Stimulated activated naive B cell treated with anti-CD40 and anti-IgM and Interleukin-4, amounts not matched to agents 10 μg/mL and 1 μg/mL and 100 μg/mL, for 72 hours (primary cell): ENCODE data around the gene ZNF592.
"Not testable (repeated sequence)": the region's sequence is repeated elsewhere in the genome, so short reads cannot be mapped to it uniquely, and the experiment has no call there.

Experiments
- ATAC-seq, 2 donors: fragments of 150-1000 bp; cut with Tn5 transposase; replicated peaks; 2 replicates each; pipeline ENCODE4 v1.10.0; 2021; ENCODE audit warnings: moderate library complexity in 1 of 2
- DNase-seq: peaks from one replicate; pipeline ENCODE4 v3.0.0; 2021
- H3K27ac Mint-ChIP-seq: one replicate; pipeline ENCODE4 v1.8.0; 2022; ENCODE audit warnings: mild to moderate bottlenecking, mixed read lengths
- H3K27me3 Mint-ChIP-seq, 2 donors: one replicate each; pipeline ENCODE4 v1.8.0; 2022; ENCODE audit warnings: mixed read lengths in 2 of 2
- H3K36me3 Mint-ChIP-seq, 2 donors: one replicate each; pipeline ENCODE4 v1.8.0; 2022; ENCODE audit warnings: mixed read lengths in 2 of 2, mild to moderate bottlenecking in 1 of 2
- H3K4me1 Mint-ChIP-seq, 2 donors: one replicate each; pipeline ENCODE4 v1.8.0; 2022; ENCODE audit warnings: mixed read lengths in 2 of 2, mild to moderate bottlenecking in 1 of 2
- H3K4me3 Mint-ChIP-seq, 2 donors: one replicate each; pipeline ENCODE4 v1.8.0; 2022; ENCODE audit warnings: mild to moderate bottlenecking in 2 of 2, mixed read lengths in 2 of 2, moderate library complexity in 1 of 2
- H3K9me3 Mint-ChIP-seq, 2 donors: one replicate each; pipeline ENCODE4 v1.8.0; 2022; ENCODE audit warnings: mixed read lengths in 2 of 2, mild to moderate bottlenecking in 1 of 2

Gene ZNF592

DNA sequence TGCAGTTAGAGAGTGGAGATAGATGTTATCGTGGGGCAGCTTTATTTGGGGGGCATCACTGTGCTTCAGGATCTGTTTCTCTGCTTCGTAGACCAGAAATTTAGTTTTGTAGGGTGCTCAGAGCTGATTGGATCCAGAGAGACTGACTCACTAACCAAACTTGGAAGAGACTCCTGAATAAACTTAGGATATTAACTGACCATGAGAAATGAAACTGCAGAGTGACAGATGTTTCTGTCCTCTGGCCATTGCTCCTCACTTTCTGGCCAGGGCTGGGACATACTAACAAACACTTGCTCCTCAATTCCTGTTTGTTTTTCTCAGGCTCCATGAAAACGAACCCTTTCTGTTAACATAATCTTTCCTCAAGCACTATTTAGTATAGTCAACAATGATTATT, 4.3 kb downstream of the ZNF592 start:
- H3K36me3 Mint-ChIP-seq: peaks cover 20 to 41% of the 10 kb centered on the region in 2 donors
- H3K4me3 Mint-ChIP-seq: no peak overlapping the region
- DNase-seq (no peak), ATAC-seq (no peak)
- H3K9me3 Mint-ChIP-seq: no peaks in the 10 kb centered on the region
- H3K27me3 Mint-ChIP-seq: no peaks in the 10 kb centered on the region
- H3K4me1 Mint-ChIP-seq: peaks cover 33 to 69% of the 10 kb centered on the region in 2 donors
- H3K27ac Mint-ChIP-seq: no peak overlapping the region

DNA sequence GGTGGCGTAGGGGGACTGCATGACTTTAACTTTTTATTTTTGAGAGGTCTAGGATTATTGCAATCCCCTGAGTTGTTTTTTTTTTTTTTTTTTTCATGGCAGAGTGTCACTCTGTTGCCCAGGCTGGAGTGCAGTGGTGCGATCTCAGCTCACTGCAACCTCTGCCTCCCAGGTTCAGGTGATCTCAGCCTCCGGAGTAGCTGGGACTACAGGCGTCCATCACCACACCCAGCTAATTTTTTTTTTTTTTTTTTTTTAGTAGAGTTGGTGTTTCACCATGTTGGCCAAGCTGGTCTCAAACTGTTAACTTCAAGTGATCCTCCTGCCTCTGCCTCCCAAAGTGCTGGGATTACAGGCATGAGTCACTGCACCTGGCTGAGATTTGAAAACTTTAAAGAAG, 6.5 kb downstream of the ZNF592 start:
- H3K4me3 Mint-ChIP-seq, H3K27ac Mint-ChIP-seq, H3K27me3 Mint-ChIP-seq, H3K9me3 Mint-ChIP-seq, DNase-seq, ATAC-seq: not testable (repeated sequence)
- peaks cover 17 to 39% of the 10 kb centered on the region in 2 donors for H3K36me3 Mint-ChIP-seq
- peaks cover 36 to 60% of the 10 kb centered on the region in 2 donors for H3K4me1 Mint-ChIP-seq

- no peak for DNase-seq
- H3K27me3 Mint-ChIP-seq: no peaks in the 10 kb centered on the region
- no peak overlapping the region for H3K4me3 Mint-ChIP-seq
- no peaks in the 10 kb centered on the region for H3K9me3 Mint-ChIP-seq
- peaks cover 17 to 34% of the 10 kb centered on the region in 2 donors for H3K36me3 Mint-ChIP-seq
- no peak for ATAC-seq
- H3K27ac Mint-ChIP-seq: peak overlapping the region; percentile 57
- H3K4me1 Mint-ChIP-seq: peaks cover 30 to 51% of the 10 kb centered on the region in 2 donors
These were observed 7.5 kb downstream of the ZNF592 start for GRCh38 chr15:84755736-84756527.

DNA sequence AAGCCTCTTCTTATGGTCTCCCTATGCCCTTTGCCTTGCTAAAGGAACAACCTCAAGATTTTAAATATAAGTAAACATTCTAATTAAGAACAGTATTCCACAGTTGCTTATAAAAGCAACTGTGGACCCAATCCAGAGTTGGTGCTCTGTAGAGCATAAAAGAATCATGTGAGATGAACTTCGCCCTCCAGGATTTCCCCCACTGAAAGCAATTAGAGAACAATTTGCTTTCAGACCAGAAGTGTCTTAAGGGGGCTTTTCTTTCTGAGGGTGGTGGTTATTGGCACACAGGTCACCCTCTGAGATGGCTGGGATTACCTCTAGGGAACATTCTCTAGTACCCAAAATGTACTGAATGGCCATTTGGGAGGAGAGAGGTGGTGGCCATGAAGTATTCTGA, 10.6 kb downstream of the ZNF592 start:
- ATAC-seq (peak in 1 of 2 donors; percentile 65), DNase-seq (no peak)
- Mint-ChIP-seq H3K4me3 (peak overlapping the region in 1 of 2 donors; percentile 11), H3K36me3 (peaks cover 5 to 16% of the 10 kb centered on the region in 2 donors), H3K4me1 (peaks cover 22 to 27% of the 10 kb centered on the region in 2 donors), H3K9me3 (no peaks in the 10 kb centered on the region), H3K27ac (peak overlapping the region; percentile 80), H3K27me3 (no peaks in the 10 kb centered on the region)

DNA sequence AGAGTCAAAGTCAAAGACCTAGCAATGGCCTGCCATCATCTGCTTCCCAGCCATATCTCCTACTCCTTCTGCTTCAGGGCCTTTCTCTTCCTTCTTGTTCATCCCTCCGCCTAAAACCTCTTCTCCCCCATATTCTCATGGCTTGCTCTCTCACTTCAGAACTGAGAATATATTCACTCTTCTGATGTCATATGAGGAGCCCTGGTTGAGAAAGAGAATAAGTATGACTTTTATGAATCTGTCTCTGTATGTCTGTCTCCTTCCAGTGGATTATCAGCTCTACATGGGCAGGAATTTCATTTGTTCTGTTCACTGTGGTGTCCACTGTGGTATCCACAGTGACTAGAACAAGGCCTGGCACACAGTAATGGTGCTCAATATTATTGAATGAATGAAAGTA, 11.8 kb downstream of the ZNF592 start:
- Mint-ChIP-seq H3K36me3 (peaks cover 4 to 20% of the 10 kb centered on the region in 2 donors), H3K27me3 (no peaks in the 10 kb centered on the region), H3K4me1 (peaks cover 18 to 30% of the 10 kb centered on the region in 2 donors), H3K9me3 (no peaks in the 10 kb centered on the region), H3K27ac (no peak overlapping the region), H3K4me3 (no peak overlapping the region)
- ATAC-seq: no peak
- no peak for DNase-seq

- ATAC-seq (peak; percentile 62 to 81), DNase-seq (no peak)
- H3K9me3 Mint-ChIP-seq: no peaks in the 10 kb centered on the region
- peaks cover 12 to 27% of the 10 kb centered on the region in 2 donors for H3K4me1 Mint-ChIP-seq
- no peaks in the 10 kb centered on the region for H3K27me3 Mint-ChIP-seq
- H3K4me3 Mint-ChIP-seq: no peak overlapping the region
- no peak overlapping the region for H3K27ac Mint-ChIP-seq
- H3K36me3 Mint-ChIP-seq: peaks cover 11 to 20% of the 10 kb centered on the region in 2 donors
These were observed 13.3 kb downstream of the ZNF592 start for GRCh38 chr15:84761607-84762131.

DNA sequence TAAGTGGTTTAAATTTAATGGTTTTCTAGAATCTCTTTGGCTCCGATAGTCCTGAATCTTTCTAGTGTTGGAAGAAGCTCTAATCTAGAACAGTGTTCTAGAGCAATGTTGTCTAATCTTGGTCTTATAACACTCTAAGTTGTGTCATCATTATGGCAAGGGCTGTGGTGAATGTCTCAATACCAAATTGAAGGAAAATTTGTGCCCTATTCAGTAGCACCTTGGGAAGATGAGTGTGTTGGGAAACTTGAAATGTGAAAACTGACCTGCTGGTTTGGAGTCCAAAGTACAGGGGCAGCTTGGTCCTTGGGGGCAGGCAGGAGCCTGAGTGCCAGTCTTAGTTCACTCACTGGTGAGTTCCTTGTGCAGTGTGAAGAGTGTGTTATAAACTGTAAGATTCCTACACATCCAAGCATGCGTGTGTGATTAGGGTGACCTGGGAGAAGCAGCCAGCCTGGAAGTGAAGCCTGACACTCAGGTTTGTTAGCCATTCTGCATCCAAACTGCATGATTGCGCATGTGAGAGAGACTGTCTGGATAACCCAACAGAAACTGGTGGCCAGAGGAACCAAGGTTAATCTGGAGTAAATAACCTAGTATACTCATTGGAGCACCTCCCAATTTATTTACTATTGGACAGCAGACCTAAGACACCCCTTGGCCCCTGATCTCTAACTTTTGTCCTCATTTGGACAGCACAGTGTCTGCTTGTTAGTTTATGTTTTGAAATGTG, 14.6 kb downstream of the ZNF592 start:
- H3K4me3 Mint-ChIP-seq: no peak overlapping the region
- peaks cover 6 to 26% of the 10 kb centered on the region in 2 donors for H3K4me1 Mint-ChIP-seq
- H3K27ac Mint-ChIP-seq: no peak overlapping the region
- ATAC-seq (no peak), DNase-seq (no peak)
- H3K9me3 Mint-ChIP-seq: no peaks in the 10 kb centered on the region
- H3K36me3 Mint-ChIP-seq: peaks cover 12 to 16% of the 10 kb centered on the region in 2 donors
- no peaks in the 10 kb centered on the region for H3K27me3 Mint-ChIP-seq

DNA sequence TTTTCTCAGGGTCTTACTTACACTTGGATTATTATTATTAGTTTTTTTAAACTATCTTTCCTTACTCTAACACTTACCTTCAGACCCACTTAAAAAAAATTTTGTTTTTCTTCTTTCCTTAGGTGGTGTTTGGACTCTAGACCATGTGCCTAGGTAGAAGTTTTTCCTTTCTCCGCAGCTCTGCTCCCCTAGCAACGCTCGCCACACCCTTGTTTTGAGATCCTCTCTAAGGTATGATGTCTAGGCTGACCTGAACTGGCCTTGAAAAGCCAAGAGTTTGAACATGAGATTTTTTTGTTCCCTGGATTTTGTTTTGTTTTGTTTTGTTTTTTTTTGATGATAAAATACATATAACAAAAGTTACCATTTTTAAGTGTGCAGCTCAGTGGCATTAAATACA, 16.2 kb downstream of the ZNF592 start:
- Mint-ChIP-seq H3K27me3 (no peaks in the 10 kb centered on the region), H3K36me3 (peaks cover 23 to 31% of the 10 kb centered on the region in 2 donors), H3K4me3 (no peak overlapping the region), H3K4me1 (peaks cover 13 to 23% of the 10 kb centered on the region in 2 donors), H3K9me3 (no peaks in the 10 kb centered on the region), H3K27ac (peak overlapping the region; percentile 70)
- ATAC-seq: no peak
- DNase-seq: no peak

GRCh38 chr15:84764989-84765388, 16.6 kb downstream of the ZNF592 start:
- H3K27me3 Mint-ChIP-seq: no peaks in the 10 kb centered on the region
- H3K9me3 Mint-ChIP-seq: no peaks in the 10 kb centered on the region
- peaks cover 25 to 34% of the 10 kb centered on the region in 2 donors for H3K36me3 Mint-ChIP-seq
- ATAC-seq (no peak), DNase-seq (no peak)
- peak overlapping the region; percentile 60 for H3K27ac Mint-ChIP-seq
- no peak overlapping the region for H3K4me3 Mint-ChIP-seq
- peaks cover 17 to 24% of the 10 kb centered on the region in 2 donors for H3K4me1 Mint-ChIP-seq

DNA sequence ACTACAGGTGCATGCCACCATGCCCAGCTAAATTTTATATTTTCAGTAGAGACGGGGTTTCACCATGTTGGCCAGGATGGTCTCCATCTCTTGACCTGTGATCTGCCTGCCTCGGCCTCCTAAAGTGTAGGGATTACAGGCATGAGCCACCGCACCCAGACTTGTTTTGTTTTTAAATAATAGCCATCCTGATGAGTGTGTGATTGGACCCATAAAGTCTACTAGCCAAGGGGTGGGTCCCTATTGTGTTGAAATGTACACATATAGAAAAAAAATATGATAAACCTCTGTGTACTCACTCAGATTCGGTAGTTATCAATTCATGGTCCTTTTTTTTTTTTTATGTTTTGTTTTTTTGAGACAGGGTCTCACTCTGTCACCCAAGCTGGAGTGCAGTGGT, 17.3 kb downstream of the ZNF592 start:
- Mint-ChIP-seq H3K4me1 (peaks cover 20 to 24% of the 10 kb centered on the region in 2 donors), H3K27ac (no peak overlapping the region), H3K27me3 (no peaks in the 10 kb centered on the region), H3K4me3 (no peak overlapping the region), H3K9me3 (no peaks in the 10 kb centered on the region), H3K36me3 (peaks cover 29 to 38% of the 10 kb centered on the region in 2 donors)
- DNase-seq: no peak
- no peak for ATAC-seq

- H3K4me1 Mint-ChIP-seq: peaks cover 29 to 32% of the 10 kb centered on the region in 2 donors
- H3K27me3 Mint-ChIP-seq: no peaks in the 10 kb centered on the region
- peak overlapping the region; percentile 82 for H3K27ac Mint-ChIP-seq
- no peaks in the 10 kb centered on the region for H3K9me3 Mint-ChIP-seq
- H3K36me3 Mint-ChIP-seq: peaks cover 36 to 45% of the 10 kb centered on the region in 2 donors
- ATAC-seq (no peak), DNase-seq (no peak)
- no peak overlapping the region for H3K4me3 Mint-ChIP-seq
These were observed 18.2 kb downstream of the ZNF592 start for GRCh38 chr15:84766461-84767035.

DNA sequence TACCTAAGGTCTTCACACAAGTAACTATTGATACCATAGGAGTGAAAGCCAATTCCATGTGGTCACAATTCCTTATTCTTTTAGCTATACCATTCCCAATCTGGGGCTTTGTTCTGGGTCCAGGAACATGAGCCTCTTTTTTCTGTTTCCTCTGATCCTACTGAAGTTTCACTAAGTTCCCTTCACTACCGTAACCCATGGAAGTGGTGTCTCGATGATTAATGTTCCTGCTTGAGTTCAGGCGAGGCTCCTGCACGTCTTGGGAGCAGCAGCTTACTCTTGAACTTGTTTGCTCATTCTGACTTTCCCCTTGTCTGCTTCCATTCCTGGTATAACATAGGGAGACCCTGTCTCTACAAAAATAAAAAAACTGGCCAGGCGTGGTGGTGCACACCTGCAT, 23.6 kb downstream of the ZNF592 start:
- peaks cover 39 to 43% of the 10 kb centered on the region in 2 donors for H3K36me3 Mint-ChIP-seq
- peaks cover 23 to 46% of the 10 kb centered on the region in 2 donors for H3K4me1 Mint-ChIP-seq
- peaks cover 0 to 3% of the 10 kb centered on the region in 2 donors for H3K9me3 Mint-ChIP-seq
- DNase-seq (no peak), ATAC-seq (no peak)
- no peaks in the 10 kb centered on the region for H3K27me3 Mint-ChIP-seq
- H3K27ac Mint-ChIP-seq: peak overlapping the region; percentile 70
- no peak overlapping the region for H3K4me3 Mint-ChIP-seq

DNA sequence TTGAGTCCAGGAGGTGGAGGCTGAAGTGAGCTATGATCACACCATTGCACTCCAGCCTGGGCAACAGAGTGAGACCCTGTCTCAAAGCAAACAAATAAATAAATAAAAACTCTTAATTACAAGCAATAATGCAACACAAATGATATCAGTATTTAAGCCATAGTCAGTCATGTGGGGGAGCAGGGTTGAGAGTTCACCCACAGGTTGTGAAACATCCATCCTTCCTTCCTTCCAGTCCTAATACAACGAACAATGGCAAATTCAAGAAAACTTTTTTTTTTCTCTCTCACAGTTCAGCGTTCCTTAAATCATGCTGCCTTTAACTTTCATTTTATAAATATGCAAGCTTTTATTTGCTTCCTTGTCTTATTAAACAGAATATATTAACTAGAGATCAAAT, 24.1 kb downstream of the ZNF592 start:
- DNase-seq (no peak), ATAC-seq (no peak)
- Mint-ChIP-seq H3K4me3 (no peak overlapping the region), H3K36me3 (peaks cover 36 to 43% of the 10 kb centered on the region in 2 donors), H3K27ac (peak overlapping the region; percentile 70), H3K4me1 (peaks cover 23 to 46% of the 10 kb centered on the region in 2 donors), H3K9me3 (peaks cover 0 to 3% of the 10 kb centered on the region in 2 donors), H3K27me3 (no peaks in the 10 kb centered on the region)

GRCh38 chr15:84773716-84774115, 25.3 kb downstream of the ZNF592 start:
- Mint-ChIP-seq H3K36me3 (peaks cover 42 to 46% of the 10 kb centered on the region in 2 donors), H3K4me3 (peak overlapping the region; percentile 1 to 31), H3K27me3 (no peaks in the 10 kb centered on the region), H3K4me1 (peaks cover 27 to 56% of the 10 kb centered on the region in 2 donors), H3K27ac (peak overlapping the region; percentile 70), H3K9me3 (peaks cover 0 to 3% of the 10 kb centered on the region in 2 donors)
- ATAC-seq: peak; percentile 96 to 98
- no peak for DNase-seq
